CD4-positive, alpha-beta T cell treated with Interleukin-17A for 4 hours (primary cell): Measurements from ENCODE around the gene NET1.
"Not testable (repeated sequence)": the region's sequence is repeated elsewhere in the genome, so short reads cannot be mapped to it uniquely, and the experiment has no call there.

ENCODE experiments used
- DNase-seq: peaks from one replicate; pipeline ENCODE4 v3.0.0-alpha.2; 2020; ENCODE audit warnings: mixed read lengths

The NET1 gene

GRCh38 chr10:5466451-5467206 is 54.3 kb downstream of the NET1 start:
- DNase-seq = no peak

GRCh38 chr10:5467207-5467535 is 54.8 kb downstream of the NET1 start:
- no peak for DNase-seq

- no peak for DNase-seq
Measured at GRCh38 chr10:5467634-5468255, 55.4 kb downstream of the NET1 start.

DNA sequence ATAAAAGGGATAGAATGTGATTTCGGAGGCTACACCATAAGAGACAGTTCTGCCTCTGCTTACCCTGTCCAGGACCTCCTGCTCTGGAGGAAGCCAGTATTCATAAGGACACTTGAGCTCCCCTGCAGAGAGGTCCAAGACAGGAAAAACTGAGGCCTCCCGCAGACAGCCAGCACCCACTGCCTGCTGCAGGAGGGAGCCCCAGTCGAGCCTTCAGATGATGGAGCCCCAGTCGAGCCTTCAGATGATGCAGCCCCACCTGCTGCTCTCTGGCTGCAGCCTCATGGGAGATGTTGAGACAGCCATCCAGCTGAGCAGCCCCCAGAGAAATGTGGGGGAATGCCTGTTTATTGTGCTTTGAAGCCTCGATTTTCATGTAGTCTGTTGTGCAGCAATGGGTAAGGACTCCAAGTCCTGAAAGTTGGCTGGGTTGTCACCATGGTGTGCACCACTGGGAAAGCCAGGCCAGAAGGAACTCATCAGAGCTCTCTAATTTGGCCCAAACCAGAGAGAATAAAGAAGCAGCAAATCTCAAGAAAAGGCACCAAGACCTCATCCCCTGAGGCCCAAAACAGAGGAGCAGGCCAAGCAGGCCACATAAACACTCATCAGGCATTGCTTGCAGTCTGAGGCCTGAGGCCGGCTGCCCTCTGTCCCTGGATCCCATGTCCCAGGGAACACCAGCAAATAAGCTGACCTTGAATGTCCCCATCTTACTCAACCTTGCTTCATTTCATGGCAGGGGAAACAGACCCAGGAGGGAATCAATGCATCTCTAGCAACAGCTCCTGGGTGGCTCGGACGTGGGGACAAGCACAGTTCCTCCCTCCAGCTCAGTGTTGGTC is 56.1 kb downstream of the NET1 start:
- no peak for DNase-seq

GRCh38 chr10:5469353-5470061 is 57.1 kb downstream of the NET1 start:
- DNase-seq = no peak

DNA sequence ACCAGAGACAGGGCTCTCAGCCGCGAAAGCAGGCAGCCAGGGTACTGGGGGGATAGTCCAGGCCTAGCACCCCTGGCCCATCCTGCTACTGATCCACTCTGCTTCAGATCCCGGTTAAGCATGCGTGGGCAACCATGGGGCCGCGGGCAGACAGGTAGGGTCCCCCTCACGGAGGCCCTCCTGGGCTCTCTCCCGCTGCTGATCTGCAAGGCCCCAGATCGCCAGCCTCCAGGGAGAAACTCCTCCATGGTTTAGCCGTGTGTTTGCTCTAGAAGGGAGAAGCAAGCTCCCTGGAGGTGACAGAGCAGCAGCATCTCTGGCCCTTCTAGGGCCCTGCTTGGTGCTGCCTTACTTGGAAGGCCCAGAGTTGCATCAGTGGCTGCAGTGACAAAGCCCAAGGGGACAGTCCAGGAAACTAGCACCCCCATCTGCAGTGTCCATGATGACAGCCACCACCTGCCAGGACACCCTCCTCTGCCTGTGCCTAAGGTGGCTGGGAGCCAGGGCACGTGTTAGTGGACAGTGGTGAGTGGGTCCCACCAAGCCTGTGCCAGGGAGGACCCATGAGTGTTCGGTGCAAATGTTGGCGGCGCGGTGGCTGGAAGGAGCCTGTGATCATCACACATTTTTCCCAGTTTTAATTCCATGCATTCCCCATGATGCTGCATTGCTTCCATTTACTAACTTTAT is 57.9 kb downstream of the NET1 start:
- no peak for DNase-seq

DNA sequence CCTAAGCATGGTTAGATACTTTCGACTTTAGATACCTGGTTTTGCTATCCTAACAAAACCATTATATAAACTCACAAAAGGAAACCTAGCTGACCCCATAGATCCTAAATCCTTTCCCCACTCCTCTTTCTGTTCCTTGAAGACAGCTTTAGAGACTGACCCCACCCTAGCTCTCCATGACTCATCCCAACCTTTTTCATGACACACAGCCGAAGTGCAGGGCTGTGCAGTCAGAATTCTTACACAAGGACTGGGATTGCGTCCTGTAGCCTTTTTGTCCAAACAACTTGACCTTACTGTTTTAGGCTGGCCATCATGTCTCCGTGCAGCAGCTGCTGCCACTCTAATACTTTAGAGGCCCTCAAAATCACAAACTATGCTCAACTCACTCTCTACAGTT is 62.3 kb downstream of the NET1 start:
- DNase-seq = not testable (repeated sequence)

- not testable (repeated sequence) for DNase-seq
Measured at GRCh38 chr10:5475088-5475487, 62.7 kb downstream of the NET1 start.

GRCh38 chr10:5475974-5476807 is 63.8 kb downstream of the NET1 start:
- not testable (repeated sequence) for DNase-seq

GRCh38 chr10:5476918-5477525 is 64.7 kb downstream of the NET1 start:
- DNase-seq = no peak

- DNase-seq = no peak
Measured at GRCh38 chr10:5477948-5478693, 65.8 kb downstream of the NET1 start.

GRCh38 chr10:5478694-5479305 is 66.4 kb downstream of the NET1 start:
- no peak for DNase-seq

- no peak for DNase-seq
Measured at GRCh38 chr10:5479481-5480161, 67.3 kb downstream of the NET1 start.

- no peak for DNase-seq
Measured at GRCh38 chr10:5480162-5480941, 68.0 kb downstream of the NET1 start.

GRCh38 chr10:5481121-5481520 is 68.8 kb downstream of the NET1 start:
- DNase-seq = no peak

GRCh38 chr10:5482016-5482415 is 69.7 kb downstream of the NET1 start:
- DNase-seq = no peak

- no peak for DNase-seq
Measured at GRCh38 chr10:5484205-5484604, 71.8 kb downstream of the NET1 start.

- no peak for DNase-seq
Measured at GRCh38 chr10:5485290-5485689, 72.9 kb downstream of the NET1 start.
